ENCODE measurements around the gene PTPRG.

PTPRG gene

DNA sequence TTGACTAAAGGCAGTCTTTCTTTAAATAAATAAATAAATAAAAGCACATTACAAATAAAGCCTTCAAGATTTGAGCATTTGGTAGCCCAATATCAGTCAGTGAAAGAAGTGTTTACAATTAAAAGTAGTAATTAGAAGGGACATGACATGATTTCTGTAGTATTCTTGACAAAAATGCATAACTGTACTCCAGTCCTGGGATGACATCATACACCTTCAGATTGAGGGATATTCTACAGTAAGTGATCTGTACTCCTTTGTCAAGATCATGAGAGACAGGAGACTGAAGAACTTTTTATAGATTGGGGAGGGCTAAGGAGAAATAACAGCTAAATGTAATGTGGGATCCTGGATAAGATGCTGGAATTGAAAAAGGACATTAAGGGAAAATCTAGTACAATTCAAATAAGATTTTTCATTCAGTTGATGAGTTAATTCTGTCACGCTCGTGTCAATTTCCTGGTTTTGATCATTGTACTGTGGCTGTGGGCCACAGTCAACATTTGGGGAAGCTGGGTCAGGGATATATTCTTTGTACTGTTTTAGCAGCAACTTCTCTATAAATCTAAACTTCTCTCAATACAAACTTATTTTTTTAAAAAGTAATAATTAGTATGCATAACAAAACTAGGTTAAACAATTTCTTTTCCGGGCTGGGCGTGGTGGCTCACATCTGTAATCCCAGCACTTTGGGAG, 314.8 kb downstream of the PTPRG start:
- DNase-seq = no peak

GRCh38 chr3:61876797-61877196, 315.4 kb downstream of the PTPRG start:
- no peak for DNase-seq

DNA sequence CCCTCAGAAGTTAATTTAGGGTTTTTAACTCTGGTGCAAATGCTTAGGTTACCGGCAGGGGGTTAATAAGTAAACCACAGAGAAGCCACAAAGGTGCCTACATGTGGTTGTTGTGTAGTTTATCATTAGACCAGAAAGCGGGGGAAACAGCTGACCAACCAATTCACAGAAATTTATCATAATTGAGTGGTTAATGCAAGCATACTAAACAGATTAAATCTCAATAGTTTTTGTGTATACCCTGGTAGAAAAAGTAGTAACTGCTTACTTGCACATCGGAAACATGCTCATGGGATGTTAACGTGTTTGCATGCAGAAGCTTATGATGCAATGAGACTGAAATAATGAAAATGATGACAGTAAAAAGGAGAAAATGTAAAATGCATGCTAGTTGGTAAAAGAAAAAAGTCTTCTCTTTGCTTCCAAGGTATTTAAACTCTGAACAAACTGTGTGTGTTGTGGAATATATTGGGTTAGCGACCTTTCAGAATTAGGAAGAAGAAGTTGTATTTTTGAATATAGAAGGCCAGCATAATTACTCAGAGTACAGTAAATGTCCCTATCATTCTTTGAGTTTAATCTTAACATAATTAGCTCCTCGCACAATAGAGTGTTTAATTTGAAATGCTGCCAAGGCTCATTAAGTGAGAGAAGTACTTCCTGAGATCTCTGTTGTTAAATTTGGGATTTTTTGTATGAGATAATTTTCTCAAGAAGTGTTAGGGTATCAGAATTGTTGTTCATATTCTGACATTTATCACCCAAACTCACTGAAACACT, 316.2 kb downstream of the PTPRG start:
- DNase-seq = no peak

DNA sequence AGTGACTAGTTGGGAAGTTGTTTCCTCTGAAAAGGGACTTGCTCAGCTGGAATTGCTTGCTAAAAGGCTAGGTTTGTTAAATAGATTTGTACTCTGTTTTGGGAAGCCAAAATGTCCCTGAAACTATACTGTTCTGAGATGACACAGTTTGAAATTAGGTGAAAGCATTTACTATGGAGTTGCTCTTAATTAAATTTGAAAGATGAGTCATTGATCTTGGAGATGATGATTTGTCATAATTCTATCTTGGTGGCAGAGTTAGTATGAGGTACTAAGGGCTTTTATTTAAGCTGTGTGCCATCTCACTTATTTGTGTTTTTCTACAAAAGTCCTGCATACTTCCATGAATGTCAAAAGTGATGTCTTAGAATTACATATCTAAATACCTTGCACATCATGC, 320.9 kb downstream of the PTPRG start:
- DNase-seq = no peak

- no peak for DNase-seq
Observed at GRCh38 chr3:61884794-61885193, 323.4 kb downstream of the PTPRG start.

DNA sequence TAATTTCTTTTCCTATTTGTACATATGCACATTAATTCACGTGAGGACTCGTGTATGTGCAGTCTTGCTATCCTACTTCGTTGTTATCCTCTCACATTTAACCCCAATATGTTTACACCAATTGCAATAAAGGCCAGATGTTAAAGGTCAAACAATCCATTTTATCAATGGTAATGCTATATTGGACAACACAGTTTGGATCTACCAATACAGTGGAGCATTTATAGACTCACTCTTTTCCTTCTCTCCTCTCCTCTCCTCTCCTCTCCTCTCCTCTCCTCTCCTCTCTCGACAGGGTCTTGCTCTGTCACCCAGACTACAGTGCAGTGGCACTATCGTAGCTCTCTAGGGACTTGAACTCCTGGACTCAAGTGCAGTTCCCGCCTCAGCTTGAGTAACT, 324.0 kb downstream of the PTPRG start:
- DNase-seq = no peak

GRCh38 chr3:61887206-61887605, 325.8 kb downstream of the PTPRG start:
- DNase-seq = no peak

DNA sequence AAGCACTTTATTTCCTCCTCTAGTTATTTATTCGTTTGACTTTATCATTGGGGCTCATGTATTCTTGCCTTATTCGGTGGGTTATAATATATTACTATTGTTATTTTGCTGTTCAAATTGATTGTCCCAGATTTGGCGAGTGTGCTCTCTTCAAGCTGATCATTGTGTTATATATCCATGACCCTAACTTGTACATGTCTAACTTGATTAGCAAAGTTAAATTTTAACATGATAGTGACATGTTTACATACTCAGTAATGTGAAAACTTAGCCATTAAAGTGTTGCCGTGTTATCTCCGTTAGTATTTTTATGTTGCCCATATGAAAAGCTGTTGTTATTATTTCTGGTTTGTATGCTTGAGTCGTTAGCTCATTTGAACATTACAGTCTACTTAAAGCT, 327.9 kb downstream of the PTPRG start:
- no peak for DNase-seq

DNA sequence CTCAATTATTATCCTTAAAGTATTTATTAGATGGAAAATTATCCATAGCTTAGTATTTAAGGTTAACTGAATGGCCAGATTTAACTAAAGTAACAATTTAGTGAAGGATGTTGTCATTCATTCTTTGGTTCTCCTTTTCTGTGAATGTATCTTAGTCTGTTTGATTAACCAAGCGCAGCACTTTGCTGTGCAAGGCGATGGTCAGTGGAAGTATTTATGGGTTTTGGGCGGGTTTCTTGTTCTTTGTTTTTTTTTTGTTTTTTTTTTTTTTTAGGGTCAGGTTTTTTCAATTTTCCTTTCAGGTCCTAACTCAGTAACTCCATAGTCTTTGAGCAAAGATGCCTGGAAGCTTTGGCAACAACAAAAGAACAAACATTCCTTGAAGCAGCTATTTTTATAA, 328.8 kb downstream of the PTPRG start:
- DNase-seq = no peak

GRCh38 chr3:61890586-61890985, 329.2 kb downstream of the PTPRG start:
- DNase-seq = no peak

DNA sequence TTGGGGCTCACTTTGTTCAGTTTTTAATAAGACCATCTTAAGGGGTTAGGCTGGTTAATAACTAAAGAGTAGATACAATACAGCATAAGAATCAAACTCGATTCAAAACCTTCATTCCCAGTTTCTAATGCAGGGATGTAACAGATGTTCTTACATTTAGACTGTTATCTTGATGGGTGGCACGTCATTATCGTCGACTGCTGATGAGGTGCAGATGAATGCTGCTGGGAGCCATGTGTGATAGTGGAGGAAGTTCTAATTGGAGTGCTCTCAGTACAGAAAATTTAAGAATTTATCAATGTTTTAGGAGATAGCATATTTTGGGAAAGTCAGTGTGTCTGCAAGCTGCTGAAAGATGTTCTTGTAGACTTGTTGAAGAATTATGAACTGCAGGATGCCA, 331.5 kb downstream of the PTPRG start:
- DNase-seq = no peak

GRCh38 chr3:61893840-61894566, 332.6 kb downstream of the PTPRG start:
- DNase-seq = no peak

DNA sequence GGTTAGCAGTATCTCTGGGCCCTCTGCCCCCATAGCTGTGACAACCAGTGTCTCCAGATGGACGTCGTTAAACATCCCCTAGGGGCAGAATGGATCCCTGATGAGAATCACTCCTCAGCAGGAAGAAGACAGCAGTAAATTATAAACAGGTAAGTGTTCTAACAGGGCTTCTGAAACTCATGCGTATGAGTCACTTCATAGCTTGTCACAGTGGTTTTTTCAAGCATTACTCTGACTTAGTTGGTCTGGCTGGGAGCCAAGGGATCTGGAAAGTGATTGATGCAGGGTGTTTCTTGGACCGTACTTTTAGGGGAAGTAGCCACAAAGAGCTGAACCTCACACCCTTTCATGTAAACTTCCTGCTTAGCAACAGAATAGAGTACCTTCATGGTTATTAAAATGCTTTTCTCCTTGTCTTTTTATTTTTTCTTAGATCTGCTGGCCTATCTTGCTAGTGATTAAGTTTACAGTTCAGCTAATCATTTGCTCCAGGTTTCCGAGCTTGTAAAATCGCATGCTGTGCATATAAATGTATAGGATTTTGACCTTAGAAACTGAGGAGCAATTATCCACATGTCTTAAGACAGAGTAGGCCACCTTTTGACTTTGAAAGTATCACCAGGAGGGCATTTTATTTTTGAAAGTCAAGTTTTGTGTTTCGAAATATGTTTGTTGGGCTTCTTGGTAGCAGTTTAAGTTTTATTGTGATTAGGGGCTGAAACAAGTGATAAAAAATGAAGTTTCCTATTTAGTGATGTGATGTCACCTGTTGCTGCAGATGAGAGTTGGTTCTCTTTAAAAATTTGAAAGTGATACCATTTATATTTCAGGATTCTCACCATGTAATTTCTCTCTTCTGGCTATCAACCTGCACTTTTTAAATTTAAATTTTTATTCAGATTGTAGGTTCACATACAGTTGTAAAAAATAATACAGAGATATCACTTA, 333.9 kb downstream of the PTPRG start:
- DNase-seq = no peak

- no peak for DNase-seq
Observed at GRCh38 chr3:61896251-61896650, 334.9 kb downstream of the PTPRG start.

DNA sequence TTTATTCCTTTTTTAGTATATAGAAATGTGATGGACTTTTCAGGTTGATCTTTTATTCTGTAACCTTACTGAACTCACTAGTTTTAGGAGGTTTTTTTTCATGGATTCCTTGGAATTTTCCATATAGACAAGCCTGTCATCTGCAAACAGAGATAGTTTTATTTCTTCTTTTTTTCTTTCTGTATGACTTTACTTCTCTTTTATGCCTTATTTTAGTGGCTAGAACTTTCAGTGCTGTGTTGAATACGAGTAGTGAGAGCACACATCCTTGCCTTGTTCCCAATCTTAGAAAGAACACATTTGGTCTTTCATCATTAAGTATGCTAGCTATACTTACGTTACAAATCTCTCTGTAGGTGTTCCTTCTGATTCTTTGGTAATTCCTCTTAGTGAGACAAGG, 336.5 kb downstream of the PTPRG start:
- DNase-seq = no peak

GRCh38 chr3:61899700-61900462, 338.5 kb downstream of the PTPRG start:
- DNase-seq = no peak

- DNase-seq = no peak
Observed at GRCh38 chr3:61901496-61901895, 340.1 kb downstream of the PTPRG start.

- DNase-seq = no peak
Observed at GRCh38 chr3:61901986-61902385, 340.6 kb downstream of the PTPRG start.

DNA sequence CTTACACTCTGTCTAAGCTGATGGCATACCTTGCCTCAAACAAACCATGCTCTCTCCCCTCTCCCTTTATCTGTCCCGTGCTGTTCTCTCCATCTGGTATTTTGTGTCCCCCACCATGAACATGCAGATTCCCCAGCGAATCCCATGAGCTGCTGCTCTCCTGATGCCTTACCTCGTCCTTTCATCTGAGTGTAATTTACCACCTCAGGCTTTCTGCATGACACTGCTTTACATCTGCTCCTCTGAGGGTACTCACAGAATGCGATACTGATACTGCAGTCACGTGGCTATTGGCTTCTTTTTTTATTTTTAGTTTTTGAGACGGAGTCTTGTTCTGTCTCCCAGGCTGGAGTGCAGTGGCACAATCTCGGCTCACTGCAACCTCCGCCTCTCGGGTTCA, 341.7 kb downstream of the PTPRG start:
- DNase-seq = no peak

GRCh38 chr3:61903931-61904657, 342.7 kb downstream of the PTPRG start:
- DNase-seq = no peak

DNA sequence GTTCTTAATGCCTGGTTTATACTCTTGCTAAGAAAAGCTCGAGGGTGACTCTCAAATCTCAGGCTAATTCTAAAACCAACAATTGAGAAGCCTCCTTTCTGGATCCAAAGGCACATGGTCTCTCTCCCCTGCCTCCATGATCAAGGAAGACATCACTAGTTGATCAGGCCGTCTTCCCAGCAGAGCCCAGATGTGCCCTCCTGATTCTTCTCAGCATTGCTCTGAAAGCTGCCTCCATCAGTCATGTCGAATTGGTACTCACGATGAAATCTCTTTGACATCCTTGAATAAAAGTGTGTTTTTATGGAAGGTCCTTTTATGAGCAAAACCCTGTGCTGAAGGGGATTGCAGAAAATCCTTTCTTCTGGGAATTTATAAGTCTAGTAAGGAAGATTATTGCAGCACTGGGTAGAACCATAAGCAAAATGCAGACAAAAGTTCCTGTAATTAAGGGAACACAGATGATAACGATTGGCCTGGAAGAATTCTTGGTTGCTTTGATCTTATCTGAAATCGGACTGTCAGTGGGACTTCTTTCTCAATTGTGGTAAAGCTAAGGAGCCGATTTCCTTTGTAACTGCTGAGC, 345.9 kb downstream of the PTPRG start:
- no peak for DNase-seq
